ENCODE data around the gene TICRR.
A peak's percentile ranks its signal among the peaks of the same experiment; 100 is the strongest.

Gene TICRR

DNA sequence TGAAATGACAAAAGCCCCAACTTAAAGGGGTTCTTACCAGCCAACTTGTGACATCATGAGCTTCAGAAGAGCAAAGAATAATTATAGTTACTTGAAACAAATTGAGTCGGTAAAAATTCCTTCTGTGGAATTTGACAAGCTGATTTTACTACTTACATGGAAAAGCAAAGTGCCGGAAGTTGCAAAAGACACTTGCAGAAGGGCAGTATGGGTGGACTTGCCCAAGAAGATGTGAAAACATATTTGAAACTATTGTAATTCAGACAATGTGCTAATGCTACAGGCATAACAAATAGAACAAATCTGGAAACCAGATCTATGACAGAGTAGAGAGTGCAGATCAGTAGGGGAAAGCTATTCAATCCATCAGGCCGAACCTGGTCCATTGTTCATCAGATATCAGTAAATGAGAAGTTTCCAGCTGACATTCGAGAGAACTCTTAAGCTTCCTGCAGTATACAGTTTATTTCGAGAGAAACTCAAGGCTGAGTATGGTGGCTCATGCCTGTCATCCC, 82.5 kb downstream of the TICRR start:
- Histone ChIP-seq H3K79me1 (ENCODE audit: low read length) (peaks cover 13% of the 10 kb centered on the region), H4K8ac (ENCODE audit: low read depth, low read length) (no peak overlapping the region), H3K4me3 (ENCODE audit: low read length) (no peak overlapping the region), H2AK5ac (ENCODE audit: low read length) (no peak overlapping the region), H2BK15ac (replicated peaks; ENCODE audit: low read depth) (no peak overlapping the region), H3K4me2 (ENCODE audit: low read length) (no peak overlapping the region), H2BK120ac (ENCODE audit: low read depth, low read length) (no peak overlapping the region), H3K18ac (ENCODE audit: low read length) (no peak overlapping the region), H3K79me2 (ENCODE audit: control insufficient read depth, insufficient read depth, low read length) (peaks cover 10% of the 10 kb centered on the region), H3K27ac (ENCODE audit: low read depth, low read length) (no peak overlapping the region), H4K5ac (ENCODE audit: low read length) (no peak overlapping the region), H3K56ac (ENCODE audit: low read length) (no peak overlapping the region), H3K23ac (ENCODE audit: low read length) (no peak overlapping the region), H3K27me3 (ENCODE audit: insufficient read depth, low read length, poor library complexity) (no peaks in the 10 kb centered on the region), H3K4me1 (ENCODE audit: control insufficient read depth, low read depth, low read length) (peaks cover 2% of the 10 kb centered on the region), H3K4ac (ENCODE audit: low read depth, low read length) (no peak overlapping the region), H2BK5ac (ENCODE audit: low read length) (no peak overlapping the region), H3K36me3 (ENCODE audit: control insufficient read depth, insufficient read depth, low read length) (no peaks in the 10 kb centered on the region), H3K9ac (ENCODE audit: low read length) (no peak overlapping the region)
- DNase-seq: no peak
- no CpG with 5 or more reads among the region's 5 CpGs for whole genome bisulfite sequencing (ENCODE audit: extremely low coverage, insufficient coverage, low lambda C conversion rate)

DNA sequence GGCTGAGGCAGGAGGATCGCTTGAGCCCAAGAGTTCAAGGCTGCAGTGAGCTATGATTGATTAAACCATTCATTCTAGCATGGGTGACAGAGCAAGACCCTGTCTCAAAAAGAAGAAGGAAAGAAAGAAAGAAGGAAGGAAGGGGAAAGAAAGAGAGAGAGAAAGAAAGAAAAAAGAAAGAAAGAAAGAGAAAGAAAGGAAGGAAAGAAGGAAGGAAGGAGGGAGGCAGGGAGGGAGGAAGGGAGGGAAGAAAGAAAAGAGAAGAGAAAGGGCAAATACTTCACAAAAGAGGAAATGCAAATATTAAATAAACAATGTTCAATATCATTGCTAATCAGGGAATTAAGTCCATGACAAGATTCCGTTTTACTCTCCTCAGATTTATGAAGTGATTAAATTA, 84.0 kb downstream of the TICRR start:
- H2BK15ac ChIP-seq (replicated peaks; ENCODE audit: low read depth): no peak overlapping the region
- DNase-seq: no peak
- H3K27me3 ChIP-seq (ENCODE audit: insufficient read depth, low read length, poor library complexity): no peaks in the 10 kb centered on the region
- no peak overlapping the region for H2BK120ac ChIP-seq (ENCODE audit: low read depth, low read length)
- no peak overlapping the region for H3K18ac ChIP-seq (ENCODE audit: low read length)
- H3K36me3 ChIP-seq (ENCODE audit: control insufficient read depth, insufficient read depth, low read length): no peaks in the 10 kb centered on the region
- H3K56ac ChIP-seq (ENCODE audit: low read length): no peak overlapping the region
- H3K4me2 ChIP-seq (ENCODE audit: low read length): no peak overlapping the region
- H2BK5ac ChIP-seq (ENCODE audit: low read length): no peak overlapping the region
- no peak overlapping the region for H3K4me3 ChIP-seq (ENCODE audit: low read length)
- no CpG with 5 or more reads among the region's 2 CpGs for WGBS (ENCODE audit: extremely low coverage, insufficient coverage, low lambda C conversion rate)
- H3K27ac ChIP-seq (ENCODE audit: low read depth, low read length): no peak overlapping the region
- H3K23ac ChIP-seq (ENCODE audit: low read length): no peak overlapping the region
- no peak overlapping the region for H2AK5ac ChIP-seq (ENCODE audit: low read length)
- no peak overlapping the region for H3K9ac ChIP-seq (ENCODE audit: low read length)
- peaks cover 2% of the 10 kb centered on the region for H3K4me1 ChIP-seq (ENCODE audit: control insufficient read depth, low read depth, low read length)
- no peak overlapping the region for H4K8ac ChIP-seq (ENCODE audit: low read depth, low read length)
- peaks cover 3% of the 10 kb centered on the region for H3K79me2 ChIP-seq (ENCODE audit: control insufficient read depth, insufficient read depth, low read length)
- no peak overlapping the region for H3K4ac ChIP-seq (ENCODE audit: low read depth, low read length)
- H4K5ac ChIP-seq (ENCODE audit: low read length): no peak overlapping the region
- H3K79me1 ChIP-seq (ENCODE audit: low read length): peaks cover 4% of the 10 kb centered on the region

DNA sequence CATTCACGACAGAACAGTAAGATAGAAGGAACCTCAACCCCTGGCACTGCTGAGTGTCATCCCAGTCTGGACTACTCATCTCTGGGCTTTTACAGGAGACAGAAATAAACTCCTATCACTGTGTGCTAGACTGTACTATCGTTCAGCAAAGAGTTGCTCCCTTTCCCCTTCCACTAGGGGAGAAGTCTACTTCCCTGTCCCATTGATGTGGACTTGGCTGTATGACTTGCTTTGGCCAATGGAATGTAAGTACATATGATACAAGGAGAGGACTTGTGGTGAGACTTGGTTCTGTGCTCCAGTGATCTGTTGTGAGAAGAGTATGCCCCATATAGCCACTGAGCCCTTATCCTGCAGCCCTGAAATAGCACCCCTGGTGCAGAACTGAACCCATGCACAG, 85.3 kb downstream of the TICRR start:
- Histone ChIP-seq H3K79me1 (ENCODE audit: low read length) (no peaks in the 10 kb centered on the region), H3K4me3 (ENCODE audit: low read length) (no peak overlapping the region), H3K4me1 (ENCODE audit: control insufficient read depth, low read depth, low read length) (peaks cover 2% of the 10 kb centered on the region), H3K27ac (ENCODE audit: low read depth, low read length) (no peak overlapping the region), H2AK5ac (ENCODE audit: low read length) (no peak overlapping the region), H3K18ac (ENCODE audit: low read length) (no peak overlapping the region), H3K56ac (ENCODE audit: low read length) (no peak overlapping the region), H2BK15ac (replicated peaks; ENCODE audit: low read depth) (no peak overlapping the region), H4K5ac (ENCODE audit: low read length) (no peak overlapping the region), H4K8ac (ENCODE audit: low read depth, low read length) (no peak overlapping the region), H3K36me3 (ENCODE audit: control insufficient read depth, insufficient read depth, low read length) (no peaks in the 10 kb centered on the region), H3K23ac (ENCODE audit: low read length) (no peak overlapping the region), H3K79me2 (ENCODE audit: control insufficient read depth, insufficient read depth, low read length) (no peaks in the 10 kb centered on the region), H3K4me2 (ENCODE audit: low read length) (no peak overlapping the region), H3K27me3 (ENCODE audit: insufficient read depth, low read length, poor library complexity) (peaks cover 2% of the 10 kb centered on the region), H3K4ac (ENCODE audit: low read depth, low read length) (no peak overlapping the region), H3K9ac (ENCODE audit: low read length) (no peak overlapping the region), H2BK5ac (ENCODE audit: low read length) (no peak overlapping the region), H2BK120ac (ENCODE audit: low read depth, low read length) (no peak overlapping the region)
- WGBS (ENCODE audit: extremely low coverage, insufficient coverage, low lambda C conversion rate): no CpG with 5 or more reads among the region's 2 CpGs
- no peak for DNase-seq

DNA sequence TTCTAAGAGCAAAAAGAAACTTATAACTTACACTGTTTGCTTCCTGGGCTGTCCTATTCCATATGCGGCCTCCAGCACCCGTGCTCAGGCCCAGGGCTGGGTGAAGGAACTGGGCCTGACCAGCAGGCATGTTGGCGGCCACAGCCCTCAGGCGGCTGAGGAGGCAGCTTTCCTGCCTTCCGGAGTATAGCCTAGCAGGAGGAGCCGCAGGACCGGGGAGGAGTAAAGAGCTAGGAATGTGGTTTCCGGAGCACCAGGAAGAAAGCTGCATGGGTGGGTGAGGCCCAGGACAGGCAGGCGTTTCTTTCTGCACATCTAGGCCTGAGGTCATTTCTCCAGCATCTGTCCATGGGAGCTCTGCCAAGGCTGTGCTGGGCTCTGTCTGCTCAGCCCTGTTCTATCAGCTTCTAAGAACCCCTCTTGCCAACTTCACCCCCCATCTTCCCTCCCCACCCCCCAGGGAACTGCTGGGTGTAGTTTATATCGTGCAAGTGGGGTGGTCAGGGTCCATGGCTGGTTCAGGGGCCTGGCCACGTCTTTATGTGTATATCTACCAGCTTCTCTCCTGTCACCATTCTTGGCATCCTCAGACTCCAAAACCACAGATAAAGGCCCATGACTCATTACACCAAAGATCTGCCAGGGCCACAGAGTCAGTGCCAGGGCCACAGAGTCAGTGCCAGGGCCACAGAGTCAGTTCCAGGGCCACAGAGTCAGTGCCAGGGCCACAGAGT, 87.8 kb downstream of the TICRR start:
- Histone ChIP-seq H3K27ac (ENCODE audit: low read depth, low read length) (no peak overlapping the region), H3K9ac (ENCODE audit: low read length) (no peak overlapping the region), H2BK5ac (ENCODE audit: low read length) (no peak overlapping the region), H3K27me3 (ENCODE audit: insufficient read depth, low read length, poor library complexity) (peaks cover 2% of the 10 kb centered on the region), H3K4me3 (ENCODE audit: low read length) (no peak overlapping the region), H3K56ac (ENCODE audit: low read length) (peak overlapping the region; percentile 22), H2AK5ac (ENCODE audit: low read length) (no peak overlapping the region), H3K4me1 (ENCODE audit: control insufficient read depth, low read depth, low read length) (peaks cover 3% of the 10 kb centered on the region), H3K4me2 (ENCODE audit: low read length) (no peak overlapping the region), H3K4ac (ENCODE audit: low read depth, low read length) (no peak overlapping the region), H3K36me3 (ENCODE audit: control insufficient read depth, insufficient read depth, low read length) (no peaks in the 10 kb centered on the region), H3K23ac (ENCODE audit: low read length) (no peak overlapping the region), H3K18ac (ENCODE audit: low read length) (no peak overlapping the region), H2BK15ac (replicated peaks; ENCODE audit: low read depth) (no peak overlapping the region), H4K5ac (ENCODE audit: low read length) (no peak overlapping the region), H3K79me1 (ENCODE audit: low read length) (no peaks in the 10 kb centered on the region), H4K8ac (ENCODE audit: low read depth, low read length) (no peak overlapping the region), H3K79me2 (ENCODE audit: control insufficient read depth, insufficient read depth, low read length) (no peaks in the 10 kb centered on the region), H2BK120ac (ENCODE audit: low read depth, low read length) (no peak overlapping the region)
- peak; percentile 68 for DNase-seq
- whole genome bisulfite sequencing (ENCODE audit: extremely low coverage, insufficient coverage, low lambda C conversion rate): no CpG with 5 or more reads among the region's 11 CpGs

DNA sequence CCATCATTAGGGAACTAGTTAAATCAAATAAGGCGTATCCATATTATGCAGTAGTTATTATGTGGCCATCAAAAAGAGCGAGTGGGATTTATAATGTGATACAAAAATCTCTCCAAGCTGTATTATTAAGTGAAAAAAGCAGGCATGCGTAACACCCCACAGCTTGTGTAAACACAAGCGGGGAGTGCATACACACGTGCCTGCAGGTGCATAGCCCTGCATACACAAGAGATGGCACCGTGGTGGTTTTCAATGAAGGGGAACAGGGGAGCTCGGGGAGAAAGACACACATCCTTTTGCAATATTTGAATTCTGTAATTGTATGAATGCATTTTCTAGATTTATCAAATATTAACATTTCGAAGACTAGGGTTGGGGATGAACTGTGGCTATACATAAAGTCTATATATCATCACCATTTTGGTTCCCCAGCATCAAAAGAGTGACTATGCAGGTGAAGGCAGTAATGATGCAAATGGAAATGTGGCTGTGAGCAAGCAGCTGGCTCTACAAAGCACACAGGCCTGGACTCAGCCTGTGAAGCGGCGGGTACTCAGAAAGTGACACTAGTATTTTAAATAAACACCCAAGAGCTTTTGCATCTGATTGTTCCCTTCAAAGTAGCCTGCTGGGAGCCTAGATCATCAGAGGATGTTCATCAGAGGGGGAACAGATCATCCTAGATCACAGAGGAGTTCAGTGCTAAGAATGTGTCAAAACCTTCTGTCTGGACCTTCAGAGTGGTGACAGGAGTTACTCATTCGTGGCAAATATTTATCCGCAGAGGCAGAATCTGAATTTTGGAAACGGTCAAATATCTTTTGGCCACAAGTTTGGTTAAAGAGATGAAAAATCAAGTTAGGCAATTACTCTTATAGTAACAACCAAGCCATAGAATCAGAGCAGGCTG, 89.4 kb downstream of the TICRR start:
- H3K27me3 ChIP-seq (ENCODE audit: insufficient read depth, low read length, poor library complexity): peaks cover 2% of the 10 kb centered on the region
- no peak overlapping the region for H4K8ac ChIP-seq (ENCODE audit: low read depth, low read length)
- no peak overlapping the region for H2BK120ac ChIP-seq (ENCODE audit: low read depth, low read length)
- no peak overlapping the region for H4K5ac ChIP-seq (ENCODE audit: low read length)
- H3K23ac ChIP-seq (ENCODE audit: low read length): no peak overlapping the region
- no peaks in the 10 kb centered on the region for H3K79me2 ChIP-seq (ENCODE audit: control insufficient read depth, insufficient read depth, low read length)
- peaks cover 3% of the 10 kb centered on the region for H3K4me1 ChIP-seq (ENCODE audit: control insufficient read depth, low read depth, low read length)
- H3K79me1 ChIP-seq (ENCODE audit: low read length): no peaks in the 10 kb centered on the region
- H2AK5ac ChIP-seq (ENCODE audit: low read length): no peak overlapping the region
- H3K4me3 ChIP-seq (ENCODE audit: low read length): no peak overlapping the region
- H3K36me3 ChIP-seq (ENCODE audit: control insufficient read depth, insufficient read depth, low read length): no peaks in the 10 kb centered on the region
- WGBS (ENCODE audit: extremely low coverage, insufficient coverage, low lambda C conversion rate): no CpG with 5 or more reads among the region's 13 CpGs
- DNase-seq: no peak
- H3K18ac ChIP-seq (ENCODE audit: low read length): no peak overlapping the region
- no peak overlapping the region for H3K56ac ChIP-seq (ENCODE audit: low read length)
- no peak overlapping the region for H3K9ac ChIP-seq (ENCODE audit: low read length)
- H3K4ac ChIP-seq (ENCODE audit: low read depth, low read length): no peak overlapping the region
- H3K4me2 ChIP-seq (ENCODE audit: low read length): no peak overlapping the region
- H2BK15ac ChIP-seq (replicated peaks; ENCODE audit: low read depth): no peak overlapping the region
- no peak overlapping the region for H2BK5ac ChIP-seq (ENCODE audit: low read length)
- no peak overlapping the region for H3K27ac ChIP-seq (ENCODE audit: low read depth, low read length)
